HG03159 (cell line): ENCODE results near the gene WDR93.

ENCODE experiments used
- ATAC-seq: cut with Tn5 transposase; IDR thresholded peaks from one replicate; pipeline ENCODE4 v1.9.1; 2021; ENCODE audit warnings: mild to moderate bottlenecking, moderate library complexity; ENCODE audit not compliant: unreplicated experiment

WDR93 gene

DNA sequence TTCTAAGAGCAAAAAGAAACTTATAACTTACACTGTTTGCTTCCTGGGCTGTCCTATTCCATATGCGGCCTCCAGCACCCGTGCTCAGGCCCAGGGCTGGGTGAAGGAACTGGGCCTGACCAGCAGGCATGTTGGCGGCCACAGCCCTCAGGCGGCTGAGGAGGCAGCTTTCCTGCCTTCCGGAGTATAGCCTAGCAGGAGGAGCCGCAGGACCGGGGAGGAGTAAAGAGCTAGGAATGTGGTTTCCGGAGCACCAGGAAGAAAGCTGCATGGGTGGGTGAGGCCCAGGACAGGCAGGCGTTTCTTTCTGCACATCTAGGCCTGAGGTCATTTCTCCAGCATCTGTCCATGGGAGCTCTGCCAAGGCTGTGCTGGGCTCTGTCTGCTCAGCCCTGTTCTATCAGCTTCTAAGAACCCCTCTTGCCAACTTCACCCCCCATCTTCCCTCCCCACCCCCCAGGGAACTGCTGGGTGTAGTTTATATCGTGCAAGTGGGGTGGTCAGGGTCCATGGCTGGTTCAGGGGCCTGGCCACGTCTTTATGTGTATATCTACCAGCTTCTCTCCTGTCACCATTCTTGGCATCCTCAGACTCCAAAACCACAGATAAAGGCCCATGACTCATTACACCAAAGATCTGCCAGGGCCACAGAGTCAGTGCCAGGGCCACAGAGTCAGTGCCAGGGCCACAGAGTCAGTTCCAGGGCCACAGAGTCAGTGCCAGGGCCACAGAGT is 27.6 kb upstream of the WDR93 start:
- no peak for ATAC-seq

DNA sequence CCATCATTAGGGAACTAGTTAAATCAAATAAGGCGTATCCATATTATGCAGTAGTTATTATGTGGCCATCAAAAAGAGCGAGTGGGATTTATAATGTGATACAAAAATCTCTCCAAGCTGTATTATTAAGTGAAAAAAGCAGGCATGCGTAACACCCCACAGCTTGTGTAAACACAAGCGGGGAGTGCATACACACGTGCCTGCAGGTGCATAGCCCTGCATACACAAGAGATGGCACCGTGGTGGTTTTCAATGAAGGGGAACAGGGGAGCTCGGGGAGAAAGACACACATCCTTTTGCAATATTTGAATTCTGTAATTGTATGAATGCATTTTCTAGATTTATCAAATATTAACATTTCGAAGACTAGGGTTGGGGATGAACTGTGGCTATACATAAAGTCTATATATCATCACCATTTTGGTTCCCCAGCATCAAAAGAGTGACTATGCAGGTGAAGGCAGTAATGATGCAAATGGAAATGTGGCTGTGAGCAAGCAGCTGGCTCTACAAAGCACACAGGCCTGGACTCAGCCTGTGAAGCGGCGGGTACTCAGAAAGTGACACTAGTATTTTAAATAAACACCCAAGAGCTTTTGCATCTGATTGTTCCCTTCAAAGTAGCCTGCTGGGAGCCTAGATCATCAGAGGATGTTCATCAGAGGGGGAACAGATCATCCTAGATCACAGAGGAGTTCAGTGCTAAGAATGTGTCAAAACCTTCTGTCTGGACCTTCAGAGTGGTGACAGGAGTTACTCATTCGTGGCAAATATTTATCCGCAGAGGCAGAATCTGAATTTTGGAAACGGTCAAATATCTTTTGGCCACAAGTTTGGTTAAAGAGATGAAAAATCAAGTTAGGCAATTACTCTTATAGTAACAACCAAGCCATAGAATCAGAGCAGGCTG is 25.9 kb upstream of the WDR93 start:
- ATAC-seq, result no peak

DNA sequence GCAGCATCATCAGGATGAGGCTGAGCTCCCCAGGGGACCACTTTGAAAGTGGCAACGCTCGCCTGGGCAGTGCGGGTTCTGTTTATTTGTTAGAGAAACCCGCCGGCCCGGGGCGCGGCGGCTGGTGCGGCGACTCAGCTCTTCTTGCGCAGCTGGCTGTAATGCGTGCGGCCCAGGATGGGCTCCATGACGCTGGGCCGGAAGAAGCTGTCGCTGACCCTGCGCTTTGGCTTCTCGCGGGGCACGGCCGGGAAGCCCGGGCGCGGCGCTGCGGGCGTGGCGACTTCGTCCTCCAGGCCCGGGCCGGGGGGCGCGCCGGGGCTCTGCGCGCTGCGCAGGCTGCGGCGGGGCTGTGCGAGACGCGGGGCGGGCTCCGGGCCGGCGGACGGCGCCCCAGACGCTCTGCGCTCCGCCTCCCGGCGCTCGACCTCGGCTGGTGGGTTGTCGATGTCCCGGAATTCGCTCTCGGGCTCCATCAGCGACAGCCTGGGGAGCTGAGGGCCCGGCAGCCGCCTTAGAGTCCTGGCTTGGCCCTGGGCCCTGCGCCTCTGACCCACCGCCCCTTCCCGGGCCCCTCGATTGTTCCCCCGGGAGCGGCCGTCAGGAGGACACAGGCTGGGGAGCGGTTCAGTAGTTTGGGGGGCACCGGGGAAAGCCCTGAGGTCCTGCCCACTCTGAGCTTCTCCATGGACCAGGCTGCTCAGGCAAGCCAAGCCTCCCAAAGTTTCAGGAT is 25.0 kb upstream of the WDR93 start:
- ATAC-seq, result no peak

DNA sequence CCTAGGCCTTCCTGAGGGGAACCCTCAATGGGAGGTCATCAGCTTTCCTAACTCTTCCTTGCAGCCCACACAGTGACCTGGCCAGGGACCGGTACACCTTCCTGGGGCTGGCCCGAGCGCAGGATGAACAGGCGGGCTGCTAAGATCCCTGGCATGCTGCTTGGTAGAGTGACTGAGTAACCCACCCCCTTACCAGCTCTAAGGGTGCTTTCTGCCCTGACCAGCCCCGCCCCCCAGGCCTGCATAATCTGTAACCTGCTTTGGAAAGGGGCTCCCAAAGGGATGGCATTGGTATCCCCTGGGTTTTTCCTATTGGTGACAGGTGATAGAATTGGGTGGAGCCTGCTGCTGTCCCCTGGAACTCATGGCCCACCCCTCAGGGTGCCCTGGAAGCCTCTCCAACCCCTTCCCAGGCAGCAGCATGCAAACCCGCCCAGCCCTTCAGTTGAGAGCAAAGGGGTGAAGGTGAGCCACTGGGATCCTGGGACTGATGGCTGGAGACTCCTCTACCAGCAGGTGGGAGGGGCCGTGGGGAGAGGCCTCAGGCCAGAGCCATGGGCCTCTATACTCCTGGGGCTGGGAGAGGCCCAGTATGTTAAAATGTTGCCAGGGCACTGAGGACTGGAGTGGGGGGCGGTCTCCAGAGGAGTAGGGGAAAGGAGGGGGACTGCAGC is 24.3 kb upstream of the WDR93 start:
- ATAC-seq, result no peak

DNA sequence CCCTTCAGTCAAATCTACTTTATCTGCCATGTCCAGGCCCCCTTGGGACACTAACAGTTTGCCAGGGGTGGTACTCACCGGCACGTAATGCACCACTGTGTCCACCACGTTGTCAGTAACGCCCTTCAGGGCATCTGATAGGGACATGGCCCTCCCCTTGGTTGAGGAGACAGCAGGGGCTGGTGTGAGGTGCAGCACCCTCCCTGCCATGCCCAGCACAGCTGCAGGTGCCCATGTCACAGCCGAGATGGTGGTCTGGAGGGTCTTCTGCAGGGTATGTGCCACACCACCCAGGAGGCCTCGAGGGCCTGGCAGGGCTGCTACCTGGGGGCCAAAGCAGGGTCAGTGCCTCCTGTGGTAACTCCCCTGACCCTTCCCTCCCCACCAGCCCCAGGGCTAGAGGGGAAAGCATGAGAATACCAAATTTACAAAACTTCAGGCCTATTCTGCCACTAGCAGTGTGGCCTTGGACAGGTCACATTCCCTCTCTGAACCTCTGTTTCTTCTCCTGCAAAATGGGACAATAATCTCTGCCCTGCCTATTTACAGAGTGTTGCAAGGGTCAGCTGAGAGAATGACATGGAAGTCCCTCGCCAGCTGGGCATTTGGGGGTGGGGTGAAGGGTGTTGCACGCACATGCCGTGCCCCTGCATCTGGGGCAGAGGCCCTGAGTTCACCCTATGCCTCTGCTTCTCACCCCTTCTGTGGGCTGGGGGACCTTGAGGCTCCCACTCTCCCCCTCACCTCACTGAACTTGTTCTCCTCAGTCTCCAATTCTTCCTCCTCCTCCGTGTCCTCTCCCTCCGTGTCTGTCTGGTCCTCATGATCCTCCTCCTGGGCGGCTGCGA is 23.5 kb upstream of the WDR93 start:
- ATAC-seq, result no peak

DNA sequence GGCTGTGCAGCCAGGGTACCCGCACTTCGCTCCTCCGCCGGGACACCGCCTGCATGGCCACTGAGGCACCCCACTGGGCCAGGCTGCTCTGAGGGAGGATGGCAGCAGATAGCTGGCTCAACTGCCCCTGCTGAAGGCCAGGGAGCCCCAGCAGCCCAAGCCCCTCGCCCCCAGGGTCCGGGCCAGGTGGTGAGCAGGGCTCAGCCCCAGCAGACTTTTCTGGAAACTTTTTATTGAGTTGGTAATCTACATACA is 23.0 kb upstream of the WDR93 start:
- no peak for ATAC-seq

DNA sequence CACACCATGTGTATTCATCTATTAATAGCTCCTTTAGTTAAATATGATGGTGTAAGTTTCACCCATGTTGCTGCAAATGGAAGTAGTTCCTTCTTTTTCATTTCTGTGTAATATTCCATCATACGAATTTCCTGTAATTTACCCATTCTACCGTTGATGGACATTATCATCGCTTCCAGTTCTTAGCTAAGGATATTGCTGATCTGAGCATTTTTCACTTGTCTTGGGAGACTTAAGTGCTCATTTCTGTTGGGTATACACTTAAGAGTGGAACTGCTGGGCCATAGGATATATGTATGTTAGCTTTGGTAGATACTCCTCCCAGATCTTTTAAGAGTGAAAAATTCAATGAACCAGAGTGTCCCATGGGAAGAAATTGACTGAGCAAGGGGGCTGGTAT is 22.4 kb upstream of the WDR93 start:
- ATAC-seq, result no peak

DNA sequence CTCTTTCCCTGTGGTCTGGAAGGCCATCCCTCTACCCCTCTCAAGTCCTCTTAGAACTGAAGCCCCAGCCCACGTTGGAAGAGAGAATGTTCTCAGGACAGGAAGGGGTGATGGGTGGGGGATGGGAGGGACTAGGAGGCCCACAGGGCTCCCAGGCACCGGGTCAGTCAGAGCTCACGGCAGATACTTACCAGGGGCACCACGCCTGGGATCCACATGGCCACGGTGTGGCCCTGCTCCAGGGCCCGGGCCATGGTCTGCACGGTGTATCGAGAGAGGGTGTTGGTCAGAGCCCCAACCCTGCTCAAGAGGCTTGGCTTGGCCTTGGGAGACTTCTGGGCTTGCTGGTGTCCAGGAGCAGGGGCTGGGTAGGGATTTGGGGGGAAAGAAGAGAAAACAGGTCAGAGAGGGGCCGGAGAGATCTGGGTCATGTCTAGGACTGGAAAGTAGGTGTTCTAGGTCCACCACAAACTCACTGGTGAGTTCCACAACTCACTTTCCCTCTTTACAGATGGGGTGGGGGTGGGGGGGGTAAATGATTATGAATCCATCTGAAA is 21.2 kb upstream of the WDR93 start:
- ATAC-seq, result no peak

DNA sequence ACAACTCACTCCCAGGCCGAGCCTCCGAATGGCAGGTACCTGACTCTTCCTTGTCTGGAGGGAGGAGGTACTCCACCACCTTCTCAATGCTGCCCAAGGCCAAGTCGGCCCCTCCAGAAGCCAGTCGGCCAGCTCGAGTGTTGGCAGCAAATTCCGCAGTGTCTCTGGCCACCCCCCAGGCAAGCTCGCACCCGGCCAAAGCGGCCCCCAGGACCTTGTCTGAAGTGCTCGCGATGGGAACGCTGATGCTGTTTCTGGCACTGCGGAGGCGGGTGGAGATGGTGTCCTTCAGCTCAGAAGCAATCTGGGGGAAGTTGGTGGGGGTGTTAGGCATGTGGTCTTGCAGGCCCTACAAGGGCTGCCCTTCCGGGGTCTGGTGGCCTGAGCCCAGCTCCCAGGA is 20.7 kb upstream of the WDR93 start:
- no peak for ATAC-seq

DNA sequence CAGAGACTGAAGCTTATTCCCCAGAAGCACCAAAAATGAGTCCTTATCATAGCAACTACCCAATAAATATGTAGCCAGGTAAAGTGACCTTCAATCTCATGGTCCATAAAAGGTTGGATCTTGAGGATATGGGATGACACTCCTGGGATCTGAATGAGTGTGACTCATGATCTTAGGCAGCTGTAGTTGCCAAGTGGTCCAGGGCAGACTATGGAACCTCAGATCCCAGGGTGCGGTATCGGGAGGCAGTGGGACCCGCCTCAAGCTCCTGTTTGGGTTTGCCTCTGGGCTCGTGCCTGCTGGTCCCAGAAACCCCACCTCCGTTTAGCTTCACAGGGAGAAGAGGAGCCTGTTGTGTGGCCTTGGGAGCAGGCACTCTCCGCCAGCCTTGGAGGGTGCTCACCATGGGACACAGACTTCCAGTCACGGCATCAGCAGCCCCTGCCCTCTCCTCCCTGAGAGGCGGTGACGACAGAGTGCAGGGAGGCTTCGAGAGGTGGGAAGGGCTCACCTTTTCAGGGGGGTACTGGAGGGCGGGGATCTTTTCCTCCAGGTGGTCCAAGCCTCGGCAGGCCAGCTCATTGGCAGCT is 19.5 kb upstream of the WDR93 start:
- ATAC-seq, result no peak

DNA sequence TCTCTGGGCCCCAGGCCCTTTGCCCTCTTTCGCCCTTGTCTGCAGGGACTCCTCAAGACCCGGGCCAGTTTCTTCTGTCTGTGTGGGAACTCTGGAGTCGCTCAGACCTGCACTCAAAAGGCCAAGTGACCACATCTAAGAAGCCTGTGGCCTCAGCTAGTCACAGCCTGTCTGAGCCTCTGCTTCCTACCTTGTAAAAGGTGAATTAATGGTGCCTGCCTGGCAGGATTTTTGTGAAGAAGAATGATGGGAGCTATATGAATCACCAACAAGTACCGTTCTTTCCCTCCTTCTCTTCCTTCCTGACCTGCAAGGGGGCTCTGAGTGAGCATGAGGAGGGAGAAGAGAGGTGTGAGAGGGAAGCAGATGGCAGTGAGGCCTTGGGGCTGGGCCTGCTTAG is 18.9 kb upstream of the WDR93 start:
- ATAC-seq, result no peak

DNA sequence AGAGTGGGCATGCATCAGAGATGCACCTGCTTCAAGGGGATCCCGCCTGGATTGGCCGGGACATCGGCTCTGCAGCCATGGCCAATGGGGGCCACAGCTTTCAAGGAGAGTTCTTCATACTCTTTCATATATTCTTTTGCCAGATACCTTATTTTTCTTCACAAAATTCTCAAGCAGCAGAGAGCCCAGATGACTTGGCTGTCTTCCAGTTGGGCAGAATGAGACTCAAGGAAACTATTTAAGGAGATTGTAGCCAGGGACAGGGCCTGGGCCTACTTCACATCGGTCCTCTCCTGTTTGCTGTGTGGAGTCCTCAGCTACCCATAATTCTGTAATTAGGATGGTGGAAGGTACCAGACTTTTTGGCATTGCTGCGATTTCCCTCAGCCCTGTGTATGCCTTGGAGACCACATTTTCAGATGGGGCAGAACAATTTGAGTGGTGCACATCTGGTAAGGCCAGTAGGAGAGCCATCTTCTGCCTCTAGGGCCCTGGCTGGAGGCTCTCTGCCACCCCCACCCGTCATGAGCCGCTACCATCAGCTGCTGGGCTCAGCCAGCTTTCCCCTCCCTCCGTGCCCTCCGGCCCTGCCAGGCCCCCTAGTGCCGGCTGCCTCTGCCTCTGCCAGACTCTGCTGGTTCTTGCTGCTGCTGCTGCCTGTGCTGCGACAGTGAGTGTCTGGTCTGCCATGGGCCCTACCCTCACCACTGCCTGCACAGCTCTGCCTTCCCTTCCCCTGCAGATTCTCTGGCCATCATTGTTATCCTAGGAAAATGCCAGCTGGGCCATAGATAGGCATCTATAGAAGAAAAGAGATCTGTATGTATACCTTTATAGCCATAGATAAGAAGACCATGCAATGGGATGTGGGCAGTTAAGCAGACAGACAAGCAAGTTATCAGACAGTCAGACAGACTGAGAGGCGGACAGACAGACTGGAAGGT is 18.1 kb upstream of the WDR93 start:
- no peak for ATAC-seq

DNA sequence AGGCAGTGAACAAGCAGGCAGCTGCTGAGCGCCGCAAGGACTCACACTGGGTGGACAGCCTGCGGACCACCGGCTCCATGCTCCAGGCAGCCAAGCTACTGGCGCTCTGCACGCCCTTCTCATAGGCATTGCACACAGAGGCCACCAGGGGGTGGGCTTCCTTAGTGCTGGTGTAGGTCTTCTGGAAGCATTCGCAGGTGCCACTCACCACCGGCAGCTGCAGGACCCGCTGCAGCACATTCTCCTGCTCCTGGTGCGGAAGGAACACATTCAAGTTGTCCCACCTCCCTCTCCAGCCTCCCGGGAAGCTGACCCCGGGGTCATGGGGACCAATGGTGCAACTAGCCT is 17.5 kb upstream of the WDR93 start:
- ATAC-seq, result no peak

DNA sequence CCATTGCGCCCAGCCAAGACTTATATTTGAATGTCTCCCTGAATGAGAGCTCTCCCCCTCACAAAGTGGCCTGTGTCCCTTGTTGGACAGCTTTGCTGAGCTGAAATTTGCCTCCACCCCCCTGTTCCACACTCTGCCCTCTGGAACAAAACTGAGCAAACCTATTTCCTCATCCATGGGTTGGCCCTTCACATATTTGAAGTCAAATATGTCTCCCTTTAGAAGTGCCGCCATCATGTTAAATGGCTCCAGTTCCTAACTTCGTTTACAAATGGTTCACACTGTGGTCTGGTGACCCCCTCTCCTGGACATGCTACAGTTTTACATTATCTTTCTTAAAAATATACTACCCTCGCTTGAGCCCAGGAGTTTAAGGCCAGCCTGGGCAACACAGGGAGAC is 16.1 kb upstream of the WDR93 start:
- no peak for ATAC-seq

DNA sequence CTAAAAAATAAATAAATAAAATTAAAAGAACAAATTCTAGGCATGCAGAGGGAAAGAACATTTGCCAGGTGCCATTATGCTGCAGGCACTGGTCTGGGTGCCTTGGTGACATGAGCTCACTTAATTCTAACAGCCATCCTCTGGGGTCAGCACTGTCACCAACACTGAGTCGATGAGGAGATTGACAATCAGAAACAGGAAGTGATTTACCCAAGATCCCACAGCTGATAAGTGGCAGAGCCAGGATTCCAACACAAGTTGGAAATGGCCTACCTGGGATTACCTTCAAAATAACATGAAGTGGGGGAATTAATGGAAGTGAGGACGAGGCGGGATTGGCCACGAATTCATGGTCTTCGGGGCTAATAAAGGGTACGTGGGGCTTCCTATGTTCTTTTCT is 15.0 kb upstream of the WDR93 start:
- no peak for ATAC-seq

DNA sequence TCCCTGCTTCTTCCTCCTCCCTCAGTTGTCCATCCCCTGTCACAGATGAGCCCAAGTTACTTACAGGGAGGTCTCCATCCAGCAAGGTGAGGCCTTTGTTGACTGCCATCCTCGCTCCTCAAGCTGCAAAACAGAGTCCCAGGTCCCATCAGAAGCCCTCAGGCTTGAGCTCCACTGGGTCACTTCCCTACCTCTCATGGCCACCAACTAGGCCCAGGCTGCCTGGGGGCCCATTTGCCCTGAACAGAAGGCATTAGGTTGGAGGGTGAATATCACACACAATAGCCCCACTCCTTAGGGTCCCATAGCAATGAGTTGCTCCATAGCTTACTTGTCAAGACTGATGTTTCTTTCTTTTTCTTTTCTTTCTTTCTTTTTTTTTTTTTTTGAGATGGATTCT is 13.2 kb upstream of the WDR93 start:
- ATAC-seq, result no peak

DNA sequence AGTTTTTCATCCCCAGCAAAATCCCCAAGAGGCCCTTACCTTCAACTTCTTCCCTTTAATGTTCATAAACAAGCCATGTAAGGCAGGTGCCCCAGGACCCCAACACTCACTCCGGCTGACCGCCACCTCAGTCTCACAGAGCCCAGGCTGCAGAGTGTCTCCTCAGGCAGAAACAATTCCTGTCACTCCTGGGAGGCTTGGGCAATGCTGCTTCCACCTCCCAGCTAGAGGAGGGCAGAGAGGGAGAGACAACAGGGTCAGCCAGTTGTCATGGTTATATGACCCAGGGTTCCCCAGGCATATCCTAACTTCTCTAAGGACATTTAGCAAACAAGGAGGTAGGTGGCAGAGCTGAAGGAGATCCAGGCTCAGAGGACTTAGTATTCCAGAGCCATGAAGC is 11.4 kb upstream of the WDR93 start, which contains the start of gene PLIN1:
TSS of gene PLIN1 (minus strand) at position 156 of the 400 bp plus-strand sequence. CDS start 1,878 bp downstream, outside the sequence.
- no peak for ATAC-seq

DNA sequence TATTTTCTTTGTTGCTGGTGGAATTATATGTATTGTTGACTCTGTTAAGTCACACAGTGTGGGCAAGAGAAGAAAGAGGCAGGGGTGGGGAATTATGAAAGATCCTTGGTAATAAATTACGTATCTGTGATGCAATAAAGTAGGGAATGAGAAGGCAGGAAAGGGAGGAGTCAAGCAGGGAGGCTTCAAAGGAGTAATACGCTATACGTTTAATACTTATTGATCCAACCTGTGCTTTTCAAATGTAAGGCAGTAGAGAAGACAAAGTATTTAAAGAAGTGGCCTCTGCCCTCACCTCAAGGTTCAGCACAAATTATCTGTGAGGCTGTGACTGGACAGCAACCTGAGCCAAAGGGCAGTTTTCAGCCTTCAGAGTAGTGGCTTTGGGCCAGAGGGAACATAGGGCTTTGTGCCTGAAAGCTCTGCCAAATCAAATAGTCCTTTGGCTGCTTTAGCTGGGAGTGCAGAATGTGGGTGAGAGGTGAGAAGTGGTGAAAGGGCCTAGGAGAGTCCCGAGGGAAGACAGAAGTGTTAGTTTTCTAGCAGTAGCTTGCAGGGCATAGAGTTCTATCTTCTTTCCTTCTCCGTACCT is 10.2 kb upstream of the WDR93 start:
- no peak for ATAC-seq
